ENCODE data around the gene CC2D2B. TPM values are rescaled to one million over a fixed set of nuclear protein-coding genes. Genes with fewer than 3 reads are reported as not detected.

CC2D2B gene
- total RNA-seq, 1 experiment from 2014 or later, result not detected

DNA sequence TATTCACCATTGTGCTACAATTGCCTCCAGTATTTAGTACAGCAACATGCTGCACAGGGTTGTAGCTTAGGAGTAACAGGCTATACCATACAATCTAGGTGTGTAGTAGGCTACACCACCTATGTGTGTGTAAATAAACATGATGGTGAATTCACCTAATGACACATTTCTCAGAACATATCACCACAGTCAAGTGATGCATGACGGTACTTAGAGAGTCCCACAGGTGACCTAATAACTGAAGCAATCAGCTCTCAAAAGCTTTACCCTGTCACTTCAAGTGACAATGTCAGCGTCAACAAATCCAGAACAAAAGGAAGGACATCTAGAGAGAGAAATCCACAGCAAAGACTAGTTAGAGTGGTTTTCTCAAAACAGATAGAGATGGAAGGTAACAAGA is 174.4 kb downstream of the CC2D2B start:
- no peaks in the 10 kb centered on the region for H3K4me1 Mint-ChIP-seq (ENCODE audit: low read depth, unreplicated experiment)
- H3K27me3 Mint-ChIP-seq (ENCODE audit: unreplicated experiment), result no peaks in the 10 kb centered on the region
- no peak for TF ChIP-seq CTCF (IDR thresholded peaks at IDR 0.05; ENCODE audit: unreplicated experiment)
- no TSS peak for BruUV-seq (replicated peaks)
- H3K36me3 Mint-ChIP-seq (ENCODE audit: insufficient read depth, unreplicated experiment), result no peaks in the 10 kb centered on the region
- CTCF ChIA-PET, result no interaction called here
- DNase-seq, result no peak
- no peak overlapping the region for H3K27ac Mint-ChIP-seq (ENCODE audit: unreplicated experiment)
- intact Hi-C loops (cut with micrococcal nuclease; ENCODE audit: unreplicated experiment), result no loop called here
- H3K4me3 Mint-ChIP-seq (ENCODE audit: low read depth, unreplicated experiment), result no peak overlapping the region
- no peaks in the 10 kb centered on the region for H3K9me3 Mint-ChIP-seq (ENCODE audit: low read depth, unreplicated experiment)

Small RNAs within 50 kb of the gene (microRNA-seq; reads per million reads assigned to microRNA genes)
- gene MIR3157, result 35.2 reads per million, percentile 53 among the genes with 10 or more reads in this experiment

Other genes starting within 250 kb of the CC2D2B start
- 23.5 and 26.1 TPM in 2 replicates for gene TCTN3, start 214.0 kb upstream of the CC2D2B start, total RNA-seq (2022)
- 0.92 and 2.2 TPM in 2 replicates for gene ENTPD1, start 151.8 kb upstream of the CC2D2B start, total RNA-seq (2022)
- gene CCNJ, start 135.6 kb downstream of the CC2D2B start, total RNA-seq (2022), result 5.6 and 5.9 TPM in 2 replicates
- 16.0 and 18.5 TPM in 2 replicates for gene ZNF518A, start 222.3 kb downstream of the CC2D2B start, total RNA-seq (2022)

Measured in Calu3 (cell line).